Hippocampal formation (tissue), 2 donors: ENCODE results near the gene ADAT1.

Source experiments
- DNase-seq, 2 donors: peaks; one replicate each; lab custom pipeline; 2025; lab: John Stamatoyannopoulos, UW

Gene ADAT1

DNA sequence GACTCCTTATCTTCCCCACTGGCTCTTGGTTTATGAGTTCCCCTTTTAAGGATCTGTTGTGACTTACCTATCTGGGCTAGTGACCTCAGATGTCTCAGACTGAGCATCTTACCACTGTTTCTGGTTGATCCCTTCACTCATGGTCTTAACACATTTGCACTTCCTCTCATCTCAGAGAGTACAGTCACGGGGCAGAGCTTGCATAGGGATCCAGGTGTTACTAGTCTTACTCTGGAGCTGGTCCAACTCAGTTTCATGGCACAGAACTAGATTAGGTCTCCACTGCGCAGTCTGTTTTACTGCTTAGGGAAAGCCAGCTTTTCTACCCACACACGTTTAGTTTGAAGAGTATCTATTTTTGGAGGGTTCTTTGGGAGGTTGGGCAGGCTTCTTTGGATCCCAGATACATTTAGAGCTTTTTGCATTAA is 46.7 kb downstream of the ADAT1 start:
- peak in 1 of 2 donors; percentile 12 for DNase-seq

DNA sequence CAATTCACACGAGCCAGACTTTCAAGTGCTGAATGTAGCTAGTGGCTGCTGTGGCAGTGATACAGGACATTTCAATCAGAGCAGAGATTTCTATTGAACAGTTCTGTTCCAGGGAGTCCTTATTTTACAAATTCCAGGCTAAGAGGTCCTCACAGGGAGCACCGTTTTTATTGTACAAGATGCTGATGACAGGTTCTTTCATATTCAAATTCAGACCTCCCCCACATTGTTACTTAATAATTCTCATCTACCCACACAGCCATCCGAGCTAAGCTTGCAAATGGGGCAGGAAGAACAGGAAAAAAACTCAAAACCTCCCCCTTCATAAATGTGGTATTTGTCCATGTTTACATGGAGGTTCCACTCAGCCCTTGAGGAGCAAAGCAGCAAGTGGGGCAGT is 47.1 kb downstream of the ADAT1 start:
- no peak for DNase-seq

DNA sequence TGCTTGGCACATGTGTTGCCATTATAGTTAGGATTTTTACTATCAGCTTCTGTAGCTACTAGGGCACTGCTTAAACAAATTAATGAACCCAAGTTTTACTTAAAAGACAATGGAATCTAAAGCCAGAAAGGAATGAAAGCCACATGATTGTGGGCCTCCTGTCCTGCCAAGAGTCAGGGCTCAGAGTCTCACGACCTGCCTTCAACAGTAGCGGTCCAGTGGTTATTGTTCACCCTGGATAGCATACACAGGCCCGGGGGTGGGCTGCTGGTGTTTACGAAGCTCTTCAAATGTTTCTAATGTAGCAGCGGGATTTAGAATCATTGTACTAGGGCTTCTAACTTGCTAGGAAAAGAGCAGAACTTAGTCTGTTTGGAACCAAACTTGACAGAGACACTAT is 49.1 kb downstream of the ADAT1 start:
- no peak for DNase-seq

DNA sequence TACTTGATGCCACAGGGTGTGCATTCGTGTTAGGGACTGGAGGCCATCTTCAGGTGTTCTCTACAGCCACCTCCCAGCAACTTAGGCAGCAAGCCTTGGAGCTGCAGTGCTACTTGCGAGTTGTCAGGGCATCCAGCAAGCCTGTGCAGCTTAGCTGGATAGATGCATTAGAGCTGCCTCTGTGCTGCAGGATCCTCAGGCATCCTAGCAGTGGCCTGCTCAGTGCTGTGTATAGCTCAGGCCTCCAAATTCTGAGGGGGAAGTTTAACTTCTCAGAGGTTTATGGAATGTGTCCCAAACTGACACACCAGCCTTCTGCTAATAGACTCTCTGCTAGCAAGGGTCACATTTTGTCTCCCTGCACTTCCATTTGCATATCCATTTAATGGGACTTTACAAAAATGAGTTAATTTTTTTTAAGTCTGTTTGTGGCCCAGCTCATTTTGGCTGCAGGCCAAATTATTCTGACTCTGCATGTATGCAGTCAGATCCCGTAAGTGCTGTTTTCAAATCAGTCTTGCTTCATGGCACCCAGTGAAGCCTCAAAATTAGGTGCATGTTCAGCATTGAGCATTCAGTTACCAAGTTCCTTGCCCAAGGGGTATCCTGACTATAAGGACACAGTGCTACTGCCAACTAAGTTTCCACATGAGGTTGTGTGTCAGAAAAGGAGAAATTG is 50.1 kb downstream of the ADAT1 start:
- DNase-seq: no peak

DNA sequence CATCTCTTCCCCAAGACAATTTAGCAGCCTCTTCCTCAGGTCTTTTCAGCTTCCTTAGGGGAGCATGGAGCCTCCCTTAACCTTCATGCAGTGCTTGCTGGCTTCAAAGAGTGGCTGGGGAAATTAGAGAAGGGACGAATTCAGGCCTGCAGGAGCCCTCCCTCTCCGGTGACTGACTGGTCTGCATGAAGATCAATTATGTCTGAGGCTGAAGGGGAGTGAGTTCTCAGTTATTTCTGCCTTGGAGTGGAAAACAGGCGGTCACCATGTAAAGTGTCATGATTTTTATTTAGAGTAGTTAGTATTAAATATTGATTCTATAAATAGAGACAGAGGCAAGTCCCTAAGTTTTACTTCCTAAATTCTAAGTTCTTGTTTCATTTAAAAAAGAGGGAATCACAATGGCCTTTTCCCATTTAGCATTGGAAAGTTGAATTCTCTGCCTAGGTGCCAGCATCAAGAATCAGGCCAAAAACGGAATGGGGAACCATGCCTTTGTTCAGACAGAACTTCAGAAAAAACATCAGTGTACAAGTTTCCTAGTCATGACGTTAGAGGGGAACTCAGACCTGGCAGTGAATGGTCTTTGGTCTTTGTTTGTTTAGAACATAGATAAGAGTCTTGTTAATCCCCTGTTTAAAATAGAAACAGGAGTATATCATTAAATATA is 52.5 kb downstream of the ADAT1 start:
- peak in 1 of 2 donors; percentile 17 for DNase-seq

DNA sequence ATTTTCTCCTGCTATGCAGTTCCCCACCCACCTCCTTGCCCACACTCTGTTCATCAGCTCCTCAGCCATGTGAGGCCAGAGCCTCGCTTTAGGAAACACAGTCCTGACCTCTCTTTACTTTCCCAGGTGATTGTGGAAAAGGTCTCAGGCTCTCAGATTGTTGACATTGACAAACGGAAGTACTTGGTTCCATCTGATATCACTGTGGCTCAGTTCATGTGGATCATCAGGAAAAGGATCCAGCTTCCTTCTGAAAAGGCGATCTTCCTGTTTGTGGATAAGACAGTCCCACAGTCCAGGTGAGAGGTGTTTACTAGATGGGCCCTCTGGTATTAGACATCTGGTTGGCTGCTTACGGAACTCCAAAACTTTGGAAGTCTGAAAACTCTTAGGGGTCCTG is 55.2 kb downstream of the ADAT1 start:
- no peak for DNase-seq

GRCh38 chr16:75566758-75567255 is 56.3 kb downstream of the ADAT1 start:
- DNase-seq: no peak

GRCh38 chr16:75566040-75566757 is 56.9 kb downstream of the ADAT1 start, which contains the start of gene GABARAPL2:
Gene GABARAPL2 (plus strand): TSS chr16:75566379. CDS start chr16:75566487, 108 bp downstream.
- peak; percentile 71 to 84 for DNase-seq

DNA sequence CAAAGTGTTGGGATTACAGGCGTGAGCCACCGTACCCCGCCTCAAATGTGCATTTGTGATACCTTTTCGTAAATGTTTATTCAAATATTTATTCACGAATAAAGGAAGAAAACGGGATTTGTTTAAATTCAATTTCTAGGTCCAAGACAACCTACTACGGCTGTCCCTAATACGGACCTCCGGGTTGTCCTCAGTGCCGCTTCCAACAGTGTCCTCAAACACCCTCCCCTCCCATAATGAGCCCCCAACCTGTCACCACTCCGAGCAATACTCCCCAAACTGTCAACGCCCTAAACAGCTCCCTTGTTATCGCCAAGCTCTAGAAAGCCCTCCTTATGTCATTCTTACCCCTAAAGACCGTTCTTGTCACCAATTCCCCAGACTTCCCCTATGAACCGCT is 57.4 kb downstream of the ADAT1 start:
- DNase-seq: no peak

GRCh38 chr16:75559564-75560372 is 63.3 kb downstream of the ADAT1 start:
- no peak for DNase-seq

- DNase-seq: no peak
These were observed 64.2 kb downstream of the ADAT1 start for GRCh38 chr16:75558846-75559401.

DNA sequence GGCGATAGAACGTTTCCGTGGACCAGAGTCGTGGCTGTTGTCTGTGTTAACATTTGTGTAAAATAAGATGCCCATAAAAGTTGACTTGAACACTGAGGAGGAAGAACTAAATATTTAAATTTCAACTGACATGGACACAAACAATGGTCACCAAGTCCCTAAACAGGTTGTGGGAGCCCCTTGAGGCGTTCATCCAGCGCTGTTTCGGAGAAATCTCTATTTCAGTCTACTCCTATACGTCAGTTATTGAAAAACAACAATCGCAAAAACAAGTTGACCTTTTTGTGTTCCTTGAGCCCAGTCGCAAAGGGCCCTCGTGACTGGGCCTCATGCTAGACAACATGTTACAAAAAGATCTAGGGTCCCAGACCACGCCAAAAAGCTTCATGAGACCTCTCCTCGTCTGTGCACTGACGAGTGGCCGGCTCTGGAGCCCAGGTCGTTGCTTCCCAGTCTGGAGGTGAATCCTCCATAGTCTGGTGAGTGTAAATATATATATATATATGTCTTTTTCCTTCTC is 66.6 kb downstream of the ADAT1 start:
- DNase-seq: no peak

- peak; percentile 93 to 96 for DNase-seq
These were observed 67.2 kb downstream of the ADAT1 start, which contains the start of gene TMEM231 for GRCh38 chr16:75555707-75556430. Gene TMEM231 (minus strand): TSS chr16:75556252. CDS start chr16:75556209, 43 bp downstream.

GRCh38 chr16:75555213-75555706 is 67.8 kb downstream of the ADAT1 start:
- DNase-seq: peak; percentile 82 to 86

DNA sequence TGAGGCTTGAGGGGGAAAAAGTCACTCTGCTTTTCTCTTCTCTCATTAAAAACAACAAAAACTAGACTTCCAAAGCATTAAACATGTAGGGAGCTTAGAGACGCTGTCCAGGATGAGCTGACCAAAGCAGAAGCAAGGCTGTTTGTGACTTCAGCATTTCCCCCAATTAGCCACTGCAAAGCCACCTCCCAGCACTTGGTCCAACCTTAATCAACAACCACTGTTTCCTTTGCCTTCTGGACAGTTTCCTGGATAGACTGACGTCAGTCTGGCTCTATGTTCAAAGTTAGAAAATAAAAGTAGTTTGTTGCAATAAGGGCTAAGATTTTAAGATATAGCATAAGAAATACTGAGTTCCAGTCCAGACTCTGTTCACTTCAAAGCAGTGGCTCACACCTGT is 70.1 kb downstream of the ADAT1 start:
- peak in 1 of 2 donors; percentile 33 for DNase-seq

DNA sequence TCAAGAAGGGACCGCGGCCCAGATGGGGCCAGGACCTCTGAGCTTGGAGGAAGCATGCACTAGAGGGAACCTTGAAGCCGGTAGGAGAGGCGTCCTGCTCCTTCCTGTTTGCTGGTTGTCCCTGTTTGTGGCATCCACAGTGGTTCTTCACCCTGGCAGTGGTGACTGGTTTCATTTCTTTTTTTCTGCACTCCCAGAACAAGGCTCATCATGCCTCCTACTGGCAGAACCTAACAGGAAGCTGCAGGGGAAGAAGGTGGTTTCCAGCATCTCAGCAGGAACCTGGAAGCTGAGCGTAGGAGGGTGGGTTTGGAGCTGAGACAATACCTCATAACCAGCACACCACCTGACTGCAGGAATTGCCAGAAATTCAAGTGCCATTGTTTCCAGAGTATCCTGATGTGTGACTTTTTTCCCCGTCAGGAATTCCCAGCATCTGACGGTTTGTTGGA is 72.8 kb downstream of the ADAT1 start:
- peak; percentile 55 to 71 for DNase-seq
